Gastrocnemius medialis (tissue), 4 donors: ENCODE results near the gene NRXN2.

ENCODE experiments used
- POLR2A ChIP-seq, 2 donors: fragments of 450-650 bp; IDR thresholded peaks; one replicate each; pipeline ENCODE4 v1.6.1; 2017; ENCODE audit warnings: antibody characterized with exemption in 2 of 2, mild to moderate bottlenecking in 2 of 2, moderate library complexity in 2 of 2
- TF ChIP-seq, protein P1 (sequence below), 5 experiments: fragments of 450-650 bp in 3 of 5; fragments of 200-600 bp in 2 of 5; sonication (generic) in 2 of 5; IDR thresholded peaks in 4 of 5; conservative IDR thresholded peaks in 1 of 5; 1 replicate in 4 of 5; 2 replicates in 1 of 5; pipeline ENCODE4 v1.5.1; 2016 to 2019; ENCODE audit warnings: antibody characterized with exemption in 5 of 5, mild to moderate bottlenecking in 3 of 5, moderate library complexity in 3 of 5

- TF ChIP-seq, protein P1, sequence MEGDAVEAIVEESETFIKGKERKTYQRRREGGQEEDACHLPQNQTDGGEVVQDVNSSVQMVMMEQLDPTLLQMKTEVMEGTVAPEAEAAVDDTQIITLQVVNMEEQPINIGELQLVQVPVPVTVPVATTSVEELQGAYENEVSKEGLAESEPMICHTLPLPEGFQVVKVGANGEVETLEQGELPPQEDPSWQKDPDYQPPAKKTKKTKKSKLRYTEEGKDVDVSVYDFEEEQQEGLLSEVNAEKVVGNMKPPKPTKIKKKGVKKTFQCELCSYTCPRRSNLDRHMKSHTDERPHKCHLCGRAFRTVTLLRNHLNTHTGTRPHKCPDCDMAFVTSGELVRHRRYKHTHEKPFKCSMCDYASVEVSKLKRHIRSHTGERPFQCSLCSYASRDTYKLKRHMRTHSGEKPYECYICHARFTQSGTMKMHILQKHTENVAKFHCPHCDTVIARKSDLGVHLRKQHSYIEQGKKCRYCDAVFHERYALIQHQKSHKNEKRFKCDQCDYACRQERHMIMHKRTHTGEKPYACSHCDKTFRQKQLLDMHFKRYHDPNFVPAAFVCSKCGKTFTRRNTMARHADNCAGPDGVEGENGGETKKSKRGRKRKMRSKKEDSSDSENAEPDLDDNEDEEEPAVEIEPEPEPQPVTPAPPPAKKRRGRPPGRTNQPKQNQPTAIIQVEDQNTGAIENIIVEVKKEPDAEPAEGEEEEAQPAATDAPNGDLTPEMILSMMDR (IDR thresholded peaks at IDR 0.05 in 4 of 5, conservative IDR thresholded peaks at IDR 0.05 in 1 of 5): no peak
- no peak for TF ChIP-seq POLR2A (IDR thresholded peaks at IDR 0.05)
These were observed 30.0 kb upstream of the NRXN2 start for GRCh38 chr11:64753019-64753379.
